ENCODE measurements around the gene ATRN. TPM values are rescaled to one million over a fixed set of nuclear protein-coding genes. Genes with fewer than 3 reads are reported as not detected.

ATRN gene
- total RNA-seq, 1 experiment from 2014 or later, result 28.3 TPM

GRCh38 chr20:3430376-3431069 is 40.3 kb upstream of the ATRN start:
- no peak overlapping the region for H3K4me3 Mint-ChIP-seq (ENCODE audit: low read depth, unreplicated experiment)
- H3K36me3 Mint-ChIP-seq (ENCODE audit: insufficient read depth, unreplicated experiment), result no peaks in the 10 kb centered on the region
- intact Hi-C loops (cut with micrococcal nuclease; ENCODE audit: unreplicated experiment), result no loop called here
- H3K4me1 Mint-ChIP-seq (ENCODE audit: low read depth, unreplicated experiment), result no peaks in the 10 kb centered on the region
- CTCF ChIA-PET, result no interaction called here
- H3K9me3 Mint-ChIP-seq (ENCODE audit: low read depth, unreplicated experiment), result no peaks in the 10 kb centered on the region
- DNase-seq, result no peak
- no TSS peak for BruUV-seq (replicated peaks)
- no peak for TF ChIP-seq CTCF (IDR thresholded peaks at IDR 0.05; ENCODE audit: unreplicated experiment)
- H3K27ac Mint-ChIP-seq (ENCODE audit: unreplicated experiment), result no peak overlapping the region
- no peaks in the 10 kb centered on the region for H3K27me3 Mint-ChIP-seq (ENCODE audit: unreplicated experiment)

- no TSS peak for BruUV-seq (replicated peaks)
- no peak for TF ChIP-seq CTCF (IDR thresholded peaks at IDR 0.05; ENCODE audit: unreplicated experiment)
- H3K27ac Mint-ChIP-seq (ENCODE audit: unreplicated experiment), result no peak overlapping the region
- no peaks in the 10 kb centered on the region for H3K36me3 Mint-ChIP-seq (ENCODE audit: insufficient read depth, unreplicated experiment)
- CTCF ChIA-PET, result no interaction called here
- H3K27me3 Mint-ChIP-seq (ENCODE audit: unreplicated experiment), result no peaks in the 10 kb centered on the region
- no peak for DNase-seq
- H3K4me3 Mint-ChIP-seq (ENCODE audit: low read depth, unreplicated experiment), result no peak overlapping the region
- no peaks in the 10 kb centered on the region for H3K4me1 Mint-ChIP-seq (ENCODE audit: low read depth, unreplicated experiment)
- intact Hi-C loops (cut with micrococcal nuclease; ENCODE audit: unreplicated experiment), result no loop called here
- no peaks in the 10 kb centered on the region for H3K9me3 Mint-ChIP-seq (ENCODE audit: low read depth, unreplicated experiment)
Observed at GRCh38 chr20:3431109-3431508, 39.7 kb upstream of the ATRN start.

GRCh38 chr20:3432844-3433243 is 38.0 kb upstream of the ATRN start:
- BruUV-seq (replicated peaks), result no TSS peak
- intact Hi-C loops (cut with micrococcal nuclease; ENCODE audit: unreplicated experiment), result no loop called here
- CTCF ChIA-PET, result no interaction called here

GRCh38 chr20:3433744-3434143 is 37.1 kb upstream of the ATRN start:
- BruUV-seq (replicated peaks), result no TSS peak
- Mint-ChIP-seq H3K4me3 (ENCODE audit: low read depth, unreplicated experiment) (no peak overlapping the region), H3K27ac (ENCODE audit: unreplicated experiment) (no peak overlapping the region), H3K36me3 (ENCODE audit: insufficient read depth, unreplicated experiment) (no peaks in the 10 kb centered on the region), H3K9me3 (ENCODE audit: low read depth, unreplicated experiment) (no peaks in the 10 kb centered on the region), H3K27me3 (ENCODE audit: unreplicated experiment) (no peaks in the 10 kb centered on the region), H3K4me1 (ENCODE audit: low read depth, unreplicated experiment) (no peaks in the 10 kb centered on the region)
- no peak for TF ChIP-seq CTCF (IDR thresholded peaks at IDR 0.05; ENCODE audit: unreplicated experiment)
- no peak for DNase-seq
- intact Hi-C loops (cut with micrococcal nuclease; ENCODE audit: unreplicated experiment), result no loop called here
- CTCF ChIA-PET, result no interaction called here

More at GRCh38 chr20:3432844-3433243, 38.0 kb upstream of the ATRN start:
- Mint-ChIP-seq H3K9me3 (ENCODE audit: low read depth, unreplicated experiment) (no peaks in the 10 kb centered on the region), H3K4me1 (ENCODE audit: low read depth, unreplicated experiment) (no peaks in the 10 kb centered on the region), H3K27me3 (ENCODE audit: unreplicated experiment) (no peaks in the 10 kb centered on the region), H3K36me3 (ENCODE audit: insufficient read depth, unreplicated experiment) (no peaks in the 10 kb centered on the region), H3K27ac (ENCODE audit: unreplicated experiment) (no peak overlapping the region), H3K4me3 (ENCODE audit: low read depth, unreplicated experiment) (no peak overlapping the region)
- no peak for DNase-seq
- TF ChIP-seq CTCF (IDR thresholded peaks at IDR 0.05; ENCODE audit: unreplicated experiment), result no peak

All from Calu3 (cell line).